GM11168 (cell line): ENCODE results near the gene NEDD4.
"Not testable (repeated sequence)": the region's sequence is repeated elsewhere in the genome, so short reads cannot be mapped to it uniquely, and the experiment has no call there.

ENCODE experiments used
- in situ Hi-C: fragments of 300-500 bp; cut with MboI; formaldehyde crosslinking; loops from one replicate; pipeline ENCODE4 v1.12.0; 2022; ENCODE audit warnings: low sequenced_read_pairs; ENCODE audit not compliant: unreplicated experiment

The NEDD4 gene

DNA sequence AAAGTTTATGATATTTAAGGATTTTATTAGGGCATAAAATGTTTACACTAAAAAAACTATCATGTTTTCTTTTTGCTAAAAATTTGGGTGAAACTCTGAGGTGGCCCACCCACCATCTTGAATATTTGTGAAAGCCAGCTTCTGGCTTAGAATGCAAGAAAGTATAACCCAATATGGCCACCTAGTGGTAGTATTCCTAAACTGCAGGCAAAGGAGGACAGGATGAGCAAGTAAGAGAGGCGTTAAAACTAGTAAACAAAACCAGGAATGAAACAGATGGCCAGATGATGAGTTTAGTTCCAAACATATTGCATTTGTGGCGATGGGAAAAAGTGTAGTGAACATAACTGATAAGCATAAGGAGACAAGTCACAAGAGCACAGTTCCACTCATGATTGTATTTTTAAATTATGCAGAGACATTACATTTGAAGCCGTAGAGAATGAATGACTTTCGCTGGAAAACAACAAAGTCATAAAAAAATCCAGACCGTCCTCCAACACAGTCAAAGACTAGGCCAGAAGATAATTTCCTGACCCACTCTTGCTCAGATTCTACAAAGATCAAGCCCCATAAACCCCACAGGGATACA, 147.2 kb downstream of the NEDD4 start:
- in situ Hi-C loops: no loop called here

DNA sequence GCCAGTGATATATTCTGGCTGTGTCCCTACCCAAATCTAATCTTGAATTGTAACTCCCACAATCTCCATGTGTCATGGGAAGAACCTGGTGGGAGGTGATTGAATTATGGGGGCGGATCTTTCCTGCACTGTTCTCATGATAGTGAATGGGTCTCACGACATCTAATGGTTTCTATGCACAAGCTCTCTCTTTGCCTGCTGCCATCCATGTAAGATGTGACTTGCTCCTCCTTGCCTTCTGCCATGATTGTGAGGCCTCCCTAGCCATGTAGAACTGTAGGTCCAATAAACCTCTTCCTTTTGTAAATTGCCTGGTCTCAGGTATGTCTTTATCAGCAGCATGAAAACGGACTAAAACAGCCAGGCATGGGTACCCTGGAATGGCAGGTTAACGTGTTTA, 150.5 kb downstream of the NEDD4 start:
- in situ Hi-C loops: not testable (repeated sequence)

DNA sequence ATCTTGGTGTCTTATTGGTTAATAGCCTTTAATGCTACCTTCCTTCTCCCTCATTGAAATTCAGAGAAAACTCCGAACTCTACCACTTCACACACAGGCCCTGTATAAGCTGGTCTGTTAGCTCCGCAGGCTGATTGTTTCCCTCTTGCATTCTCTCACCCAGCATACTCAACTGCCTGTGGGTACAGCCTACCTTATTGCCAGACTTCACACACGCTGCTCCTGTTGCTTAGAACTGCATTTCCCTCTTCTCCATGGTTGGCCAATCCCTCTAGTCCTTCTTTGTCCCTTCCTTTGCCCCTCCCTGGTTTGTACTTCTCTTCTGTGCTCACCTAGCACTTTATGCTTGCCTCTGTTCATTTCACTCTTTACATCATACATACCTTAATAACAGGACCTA, 157.5 kb downstream of the NEDD4 start:
- in situ Hi-C loops: no loop called here

DNA sequence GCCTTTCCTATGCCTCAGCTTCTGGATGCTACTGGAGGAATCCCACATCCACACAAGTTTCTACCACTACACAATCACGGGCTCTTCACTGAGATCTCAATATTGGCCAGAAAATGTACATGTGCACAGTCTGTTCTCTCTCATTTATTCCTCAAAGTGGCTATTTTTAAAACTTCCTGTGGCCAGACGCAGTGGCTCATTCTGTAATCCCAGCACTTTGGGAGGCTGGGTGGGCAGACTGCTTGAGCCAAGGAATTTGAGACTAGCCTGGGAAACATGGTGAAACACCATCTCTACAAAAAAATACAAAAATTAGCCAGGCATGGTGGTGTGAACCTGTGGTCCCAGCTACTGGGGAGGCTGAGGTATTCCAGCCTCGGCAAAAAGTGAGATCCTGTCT, 159.1 kb downstream of the NEDD4 start:
- in situ Hi-C loops: no loop called here

DNA sequence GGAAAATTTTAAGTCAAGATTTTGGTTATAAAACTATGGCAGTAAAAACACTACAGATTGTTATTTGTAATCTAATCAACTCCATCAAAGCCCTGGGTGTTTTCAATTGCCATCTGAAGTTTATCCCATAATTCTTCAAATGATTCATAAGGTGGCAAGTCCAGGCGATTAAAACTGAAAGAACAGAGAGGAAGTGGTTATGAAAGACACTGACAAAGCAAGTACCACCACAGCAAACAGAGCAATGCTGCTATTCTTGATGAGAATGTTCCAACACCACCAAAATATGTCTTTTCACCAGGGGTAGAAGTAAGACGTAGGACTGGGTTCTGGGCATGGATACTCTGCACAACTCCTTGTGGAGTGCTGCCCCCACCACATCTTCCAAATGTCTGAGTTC, 163.6 kb downstream of the NEDD4 start:
- in situ Hi-C loops: no loop called here

DNA sequence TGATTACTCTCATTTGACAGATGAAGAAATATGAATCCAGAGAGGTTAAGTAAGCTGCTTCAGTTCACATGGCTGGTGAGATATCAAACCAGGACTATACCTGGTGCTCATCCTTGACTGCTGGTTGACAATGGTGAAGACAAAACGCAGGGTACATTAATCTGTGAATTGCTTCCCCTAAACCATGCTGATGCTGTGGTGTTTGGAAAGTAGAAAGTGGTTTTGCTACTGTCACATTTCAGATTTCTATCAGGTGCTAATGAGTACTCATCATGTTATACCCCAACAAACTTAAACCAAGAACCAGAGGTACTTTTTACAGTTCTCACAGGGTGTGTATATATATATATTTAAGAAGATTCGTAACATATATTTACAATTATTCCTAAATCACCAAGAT, 165.5 kb downstream of the NEDD4 start:
- in situ Hi-C loops: no loop called here

DNA sequence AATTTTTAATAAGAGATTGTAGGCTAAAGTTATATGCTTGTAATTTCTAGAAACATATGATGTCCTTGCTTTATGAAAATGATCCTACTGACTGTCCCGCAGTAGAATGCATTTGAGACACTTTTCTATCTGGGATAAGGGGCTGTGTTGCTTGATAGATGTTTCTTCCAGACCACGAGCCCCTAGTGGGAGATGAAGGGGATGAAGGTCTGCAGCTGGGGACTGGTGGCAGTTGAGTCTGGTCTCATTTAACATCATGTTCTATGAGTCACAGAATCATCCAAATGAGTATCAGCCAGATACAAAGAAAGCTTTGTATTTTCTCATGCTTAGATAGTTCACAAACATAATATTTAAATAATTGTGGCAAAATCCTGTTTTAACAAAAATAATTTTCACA, 166.2 kb downstream of the NEDD4 start:
- in situ Hi-C loops: no loop called here

DNA sequence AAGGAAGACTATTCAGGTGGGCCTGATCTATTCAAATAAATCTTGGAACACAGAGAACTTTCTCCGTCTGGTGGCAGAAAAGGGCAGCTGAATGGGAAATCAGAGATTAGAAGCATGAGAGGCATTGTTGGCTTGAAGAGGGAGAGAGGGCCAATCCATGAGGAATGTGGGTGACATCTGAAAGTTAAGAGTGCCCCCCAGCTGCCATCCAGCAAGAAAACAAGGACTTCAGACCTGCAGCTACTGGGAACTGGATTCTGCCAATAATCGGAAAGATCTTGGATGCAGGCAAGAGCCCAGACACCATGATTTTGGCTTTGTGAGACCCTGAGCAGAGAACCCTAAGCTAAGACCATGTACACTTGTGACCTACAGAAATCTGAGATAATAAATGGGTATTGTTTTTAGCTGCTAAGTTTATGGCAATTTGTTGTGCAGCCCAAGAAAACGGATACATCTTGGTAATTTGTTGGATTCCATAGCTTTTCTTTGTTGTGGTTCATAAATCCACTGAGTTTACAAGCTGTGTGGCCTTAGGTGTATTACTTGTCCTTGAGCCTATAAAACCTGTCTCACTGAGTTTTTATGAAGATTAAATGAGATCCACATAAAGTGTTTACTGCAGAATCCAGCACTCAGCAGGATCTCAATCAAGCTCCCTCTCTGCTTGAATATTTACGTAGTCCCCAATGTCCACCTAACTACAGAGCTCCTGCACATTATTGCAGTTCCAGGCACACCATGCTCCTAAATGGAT, 168.4 kb downstream of the NEDD4 start:
- in situ Hi-C loops: no loop called here

DNA sequence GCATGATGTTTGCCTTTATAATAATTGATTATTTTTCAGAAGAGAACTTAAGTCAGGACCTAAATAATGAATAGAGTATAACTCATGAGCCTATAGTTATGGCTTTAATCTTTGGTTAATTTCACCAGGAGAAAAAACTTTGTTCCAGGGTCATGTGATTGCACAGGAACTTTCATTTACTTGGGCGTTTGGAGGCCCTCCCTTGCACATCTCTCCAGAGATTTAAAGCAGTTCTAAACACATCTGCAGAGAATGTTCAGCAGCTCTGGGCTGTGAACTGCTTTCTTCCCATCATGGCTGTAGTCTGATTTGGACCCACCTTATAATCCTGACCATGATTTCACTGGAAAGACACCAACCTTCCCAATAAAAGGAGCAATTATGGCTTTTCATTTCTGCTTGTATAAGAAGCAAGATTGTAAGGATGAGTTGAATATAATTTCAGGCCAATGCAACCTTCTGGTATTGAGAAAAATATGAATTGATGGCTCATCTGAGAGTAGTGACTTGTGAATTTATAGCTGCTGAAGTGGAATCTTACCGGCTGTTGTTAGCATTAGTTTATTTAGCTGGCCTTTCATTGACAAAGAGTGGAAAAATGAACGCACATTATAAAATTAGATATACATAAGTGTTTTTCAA, 169.6 kb downstream of the NEDD4 start:
- in situ Hi-C loops: no loop called here

DNA sequence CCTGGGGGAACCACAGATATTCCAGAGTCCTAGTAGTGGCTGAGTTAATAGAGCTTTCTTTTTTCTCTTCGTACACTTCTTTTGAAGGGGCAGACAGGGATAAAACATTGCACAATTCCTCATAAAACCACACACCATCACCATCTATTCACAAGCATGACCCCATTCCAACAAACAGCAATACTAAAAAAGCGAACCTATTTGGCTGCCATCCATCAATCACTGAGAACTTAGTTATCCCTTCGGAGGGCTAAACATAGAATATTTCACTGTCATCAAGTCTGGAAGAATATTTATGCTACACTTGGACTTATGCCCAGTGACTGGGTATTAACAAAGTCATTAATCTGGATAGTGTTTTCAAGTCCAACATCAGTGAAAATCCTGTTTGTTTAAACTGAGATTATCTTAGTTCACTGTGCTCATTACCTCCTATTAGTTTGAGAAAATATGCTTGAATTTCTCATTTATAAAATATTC, 170.2 kb downstream of the NEDD4 start:
- in situ Hi-C loops: no loop called here

DNA sequence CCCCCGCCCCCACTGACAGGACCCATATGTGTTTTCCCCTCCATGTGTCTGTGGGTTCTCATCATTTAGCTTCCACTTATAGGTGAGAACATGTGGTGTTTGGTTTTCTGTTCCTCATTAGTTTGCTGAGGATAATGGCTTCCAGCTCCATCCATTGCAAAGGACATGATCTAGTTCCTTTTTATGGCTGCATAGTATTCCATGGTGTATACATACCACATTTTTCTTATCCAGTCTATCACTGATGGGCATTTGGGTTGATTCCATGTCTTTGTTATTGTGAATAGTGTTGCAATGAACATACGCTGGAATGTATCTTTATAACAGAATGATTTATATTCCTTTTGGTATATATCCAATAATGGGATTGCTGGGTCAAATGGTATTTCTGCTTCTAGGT, 171.7 kb downstream of the NEDD4 start:
- in situ Hi-C loops: not testable (repeated sequence)

DNA sequence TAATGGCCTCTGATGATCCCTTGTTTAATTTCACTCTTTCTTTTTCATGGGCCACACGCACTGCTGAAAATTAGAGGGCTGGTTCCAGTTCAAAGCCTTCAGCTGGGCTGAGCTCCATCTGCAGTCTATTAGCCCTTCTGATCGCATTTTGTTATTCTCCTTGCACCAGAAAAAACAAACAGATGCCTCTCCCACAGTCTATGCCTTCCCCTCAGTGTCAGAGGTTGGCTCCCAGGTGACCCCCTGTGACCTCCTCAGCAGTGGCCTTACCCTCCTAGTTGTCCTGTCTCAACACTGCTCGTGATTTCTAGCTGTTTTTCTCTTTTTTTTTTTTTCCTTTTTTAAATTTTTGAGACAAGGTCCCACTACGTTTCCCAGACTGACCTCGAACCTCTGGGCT, 173.4 kb downstream of the NEDD4 start:
- in situ Hi-C loops: no loop called here

DNA sequence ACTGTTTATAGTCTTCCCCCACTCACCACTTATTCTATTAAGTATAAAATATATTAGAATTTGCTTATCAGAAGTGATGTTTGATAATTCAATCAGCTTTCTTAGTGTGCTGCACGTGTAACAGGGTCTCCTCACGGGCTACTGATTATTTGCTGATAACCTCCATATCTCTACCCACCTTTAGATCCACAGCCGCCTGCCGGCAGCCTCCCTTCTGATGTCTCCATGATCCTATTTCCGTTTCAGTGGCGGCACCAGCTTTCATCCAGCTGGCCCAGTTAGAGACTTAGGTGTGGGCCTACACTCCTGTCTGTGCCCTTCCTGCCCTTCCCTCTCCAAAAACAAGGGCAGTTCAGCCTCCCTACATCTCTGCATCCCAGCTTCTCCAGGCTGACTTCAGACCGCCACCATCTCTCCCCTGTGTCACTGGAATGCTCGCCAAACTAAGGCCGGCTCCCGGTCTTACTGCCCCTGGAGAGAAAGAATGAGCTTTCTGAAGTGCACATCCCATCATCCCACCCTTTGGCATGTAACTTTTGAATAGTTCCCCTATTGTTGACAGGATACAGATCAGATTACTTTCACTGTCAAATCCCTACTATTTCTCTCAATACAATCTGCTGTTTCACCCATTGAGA, 173.9 kb downstream of the NEDD4 start:
- in situ Hi-C loops: no loop called here

DNA sequence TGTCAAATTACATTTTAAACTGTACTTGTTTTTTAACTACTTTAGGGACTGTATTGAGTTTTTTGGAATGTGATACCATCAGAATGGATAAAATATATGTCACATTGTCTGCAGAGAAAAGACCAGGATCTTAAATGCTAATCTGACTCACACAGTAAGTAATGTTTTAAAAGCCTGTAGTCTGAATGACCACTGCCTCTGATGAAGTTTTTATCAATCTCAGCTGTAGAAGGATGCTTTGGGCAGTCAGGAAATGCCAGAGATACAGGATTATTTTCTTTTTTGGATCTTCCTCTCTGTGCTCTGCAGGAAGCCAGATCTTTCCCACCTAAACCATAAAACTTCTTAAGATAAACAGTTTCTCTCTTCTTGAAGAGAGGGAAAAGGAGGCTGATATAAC, 177.4 kb downstream of the NEDD4 start:
- in situ Hi-C loops: no loop called here

DNA sequence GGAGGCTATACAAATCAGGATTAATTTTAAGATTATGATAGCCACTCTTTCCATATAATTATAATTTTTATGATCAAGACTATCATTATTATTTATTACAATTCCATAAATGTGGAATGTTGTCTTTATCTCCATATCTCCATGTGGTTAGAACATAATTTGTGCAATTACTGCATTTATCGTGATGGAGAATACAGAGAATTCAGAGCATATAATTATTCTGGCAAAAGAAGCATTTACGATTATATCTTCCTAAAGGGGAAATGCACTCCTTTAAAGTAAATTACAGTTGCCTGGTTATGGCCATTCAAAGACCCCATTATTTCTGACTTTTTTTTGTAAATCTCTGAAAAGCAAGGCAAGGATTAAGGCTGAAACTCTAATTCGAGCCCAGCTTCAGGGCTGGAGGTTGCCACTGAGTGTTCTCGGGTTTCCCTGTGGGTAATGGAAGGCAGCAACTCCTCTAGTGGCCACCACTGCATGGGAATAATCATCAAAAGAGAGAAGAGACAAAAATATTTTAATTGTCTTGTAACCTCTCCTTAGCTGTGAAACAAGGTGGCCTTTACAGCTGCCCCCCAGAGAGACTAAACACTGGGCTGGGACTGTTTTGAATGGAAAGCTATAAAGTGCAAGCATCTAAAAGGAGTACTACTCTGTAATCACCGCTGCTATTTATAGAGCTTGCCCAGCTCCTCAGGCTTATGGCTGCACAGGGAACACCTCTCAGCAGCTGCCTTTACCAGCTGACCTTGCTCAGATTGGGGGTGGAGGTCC, 190.6 kb downstream of the NEDD4 start:
- in situ Hi-C loops: no loop called here

DNA sequence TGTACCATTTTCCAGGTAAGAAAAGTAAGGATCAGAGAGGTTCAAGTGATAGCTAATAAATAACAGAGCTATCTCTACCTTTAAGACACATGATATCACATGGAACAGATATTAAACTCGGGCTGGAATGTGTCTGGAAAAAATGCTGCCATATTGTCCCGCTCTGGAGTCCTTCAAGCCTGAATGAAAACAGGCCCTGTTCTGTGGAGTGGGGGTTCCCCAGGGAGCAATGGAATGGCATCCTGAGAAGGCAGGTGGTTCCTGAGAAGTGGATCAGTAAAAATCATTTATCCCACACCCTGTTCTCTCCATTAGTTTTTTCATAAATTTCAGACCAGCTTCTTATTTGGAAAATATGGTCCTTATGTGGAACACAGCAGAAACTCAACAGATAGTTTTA, 193.2 kb downstream of the NEDD4 start:
- in situ Hi-C loops: no loop called here

DNA sequence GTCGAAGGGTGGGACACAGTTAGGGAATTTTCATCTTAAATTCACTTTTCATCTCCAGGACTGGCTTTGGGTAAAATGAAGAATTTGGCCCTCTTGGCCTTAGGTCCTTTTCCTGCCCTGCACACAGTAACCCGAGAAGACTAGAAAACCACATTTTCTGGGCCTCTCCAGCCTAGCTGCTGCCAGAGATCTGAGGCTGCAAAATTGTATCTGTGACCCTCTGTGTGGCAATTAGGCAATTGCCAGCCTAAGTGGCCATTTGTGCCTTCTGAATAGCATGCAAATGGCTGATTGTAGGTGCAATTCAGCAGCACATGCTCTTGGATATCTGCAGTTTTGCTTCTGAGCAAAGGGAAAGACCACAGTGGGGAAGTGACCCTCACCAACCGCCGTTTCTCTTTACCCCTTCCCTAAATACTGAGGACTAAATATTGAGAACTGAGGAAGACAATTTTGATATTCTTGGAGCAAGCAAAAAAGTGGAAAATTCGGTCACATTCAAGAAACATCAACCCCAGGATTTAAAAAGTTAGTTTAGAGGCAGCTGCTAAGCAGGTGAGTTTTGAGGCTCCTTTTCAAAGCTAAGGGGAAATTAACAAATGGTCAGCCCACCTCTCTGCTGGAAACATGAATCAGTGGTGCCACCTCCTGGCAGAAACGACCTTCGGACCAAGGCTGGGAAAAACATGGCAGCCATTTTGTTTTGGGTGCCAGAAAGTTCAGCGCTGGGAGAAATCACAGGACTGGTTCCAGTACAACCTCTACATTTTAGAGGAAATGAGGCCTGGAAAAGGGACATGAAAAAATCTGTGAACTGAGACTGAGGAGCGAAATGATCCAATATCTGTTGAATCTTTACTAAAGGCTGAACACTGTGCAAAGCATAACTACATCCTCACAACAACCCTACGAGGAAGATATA, 193.9 kb downstream of the NEDD4 start:
- in situ Hi-C loops: no loop called here

DNA sequence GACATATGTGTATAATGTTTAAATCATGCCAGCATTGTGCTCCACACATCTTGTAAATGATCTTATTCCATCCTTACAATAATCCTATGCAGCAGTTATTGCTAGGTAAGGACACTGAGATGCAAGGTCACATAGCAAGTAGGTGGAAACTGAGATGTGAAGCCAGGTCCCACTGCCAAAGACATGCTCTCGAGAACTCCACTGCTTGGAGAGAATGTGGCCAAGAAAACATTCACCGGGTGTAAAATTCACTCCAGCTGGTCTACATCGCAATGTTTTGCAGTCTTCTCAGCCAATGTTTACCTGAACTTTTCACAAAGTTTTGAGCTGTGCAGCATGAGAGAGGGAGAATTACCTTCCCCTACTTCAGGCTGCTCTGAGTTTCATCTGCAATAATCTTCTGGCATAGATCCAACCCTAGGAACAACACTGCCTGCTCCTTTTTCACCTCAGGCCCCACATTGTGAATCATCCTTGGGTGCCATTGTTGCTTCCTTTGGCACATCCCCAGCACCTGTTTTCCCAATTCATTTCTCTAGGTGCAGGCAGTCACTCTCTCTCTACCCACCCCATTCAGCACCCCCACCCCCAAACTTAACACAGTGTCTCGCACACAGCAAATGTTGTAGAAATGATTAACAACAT, 197.0 kb downstream of the NEDD4 start:
- in situ Hi-C loops: no loop called here

DNA sequence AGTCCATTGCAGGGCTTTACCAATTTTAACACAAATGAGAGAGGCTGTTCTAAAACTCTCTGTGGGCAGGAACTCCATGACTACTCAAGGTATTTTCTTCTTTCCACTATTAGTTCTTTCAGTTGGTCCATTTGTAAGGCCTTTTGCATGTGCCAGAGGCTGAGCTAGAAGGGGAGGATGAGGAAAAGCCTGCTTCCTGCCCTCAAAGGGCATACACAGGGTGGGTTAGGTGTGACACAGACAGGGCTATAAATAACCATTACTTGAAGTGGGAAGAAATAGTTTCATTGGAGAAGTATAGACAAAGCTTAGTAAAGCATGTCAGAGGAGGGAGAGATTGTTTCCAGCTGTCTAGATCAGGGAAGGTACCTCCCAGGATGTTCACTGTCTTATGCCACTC, 198.4 kb downstream of the NEDD4 start:
- in situ Hi-C loops: no loop called here
